ENCODE measurements around the gene TMED1. TPM values are rescaled to one million over a fixed set of nuclear protein-coding genes. Genes with fewer than 3 reads are reported as not detected.

The TMED1 gene
- total and polyA plus RNA-seq, 2 donors (not counting 3 experiments of a cell fraction or from before 2014, with no cell fraction given): 31.2 to 60.4 TPM

GRCh38 chr19:10797078-10797477, 38.9 kb downstream of the TMED1 start:
- Histone ChIP-seq H3K27me3 (ENCODE audit: control insufficient read depth in 2 of 2, insufficient read depth in 2 of 2, low read length in 2 of 2) (no peaks in the 10 kb centered on the region), H3K27ac (ENCODE audit: insufficient read depth, low read depth, low read length) (no peak overlapping the region), H2AFZ (ENCODE audit: low read depth, low read length) (no peak overlapping the region), H3K4me2 (ENCODE audit: insufficient read depth, low read length) (no peak overlapping the region), H3K4me3 (replicated peaks in 1 of 3; ENCODE audit: insufficient read depth in 1 of 3, low read depth in 1 of 3, low read length in 3 of 3) (no peak overlapping the region), H3K79me2 (ENCODE audit: control insufficient read depth, insufficient read depth, low read length) (no peaks in the 10 kb centered on the region), H3K9me1 (replicated peaks; ENCODE audit: control insufficient read depth, extremely low read depth, insufficient read depth, low read length) (no peaks in the 10 kb centered on the region), H4K20me1 (replicated peaks; ENCODE audit: control insufficient read depth, extremely low read depth, insufficient read depth, low read length) (no peaks in the 10 kb centered on the region), H3K4me1 (ENCODE audit: control insufficient read depth, extremely low read depth, insufficient read depth, low read length) (no peaks in the 10 kb centered on the region), H3K9ac (replicated peaks; ENCODE audit: extremely low read depth, insufficient read depth, low read length) (no peak overlapping the region), H3K36me3 (ENCODE audit: control insufficient read depth in 2 of 2, extremely low read depth in 1 of 2, insufficient read depth in 2 of 2, low read length in 2 of 2) (peaks cover 7 to 44% of the 10 kb centered on the region in 2 experiments), H3K9me3 (replicated peaks; ENCODE audit: control insufficient read depth, insufficient read depth, low read length) (no peaks in the 10 kb centered on the region)
- DNase-seq (ENCODE audit: low read depth, low spot score) (no peak), FAIRE-seq (no peak)
- dilution Hi-C loops (cut with MboI; ENCODE audit: extremely low pct_ligation_motif_present, low sequenced_read_pairs) (no loop called here), intact Hi-C loops (cut with micrococcal nuclease) (no loop called here)
- ChIA-PET CTCF (interaction anchor here (1.1 kb wide), 1 partner anchor 81 kb away, joined by 4 read pairs; no protein-coding TSS in a partner anchor), POLR2A (no interaction called here)
- BruUV-seq (replicated peaks): no TSS peak
- TF ChIP-seq FOS (IDR thresholded peaks at IDR 0.05; ENCODE audit: borderline replicate concordance, insufficient read depth, low read length) (no peak), POLR2A (IDR thresholded peaks at IDR 0.05; ENCODE audit: low read depth, low read length) (no peak), POLR2AphosphoS5 (IDR thresholded peaks at IDR 0.05; ENCODE audit: insufficient read depth, low read depth, low read length) (no peak), JUN (IDR thresholded peaks at IDR 0.05; ENCODE audit: borderline replicate concordance, insufficient read depth, insufficient read length, low read depth) (no peak), EZH2 (IDR thresholded peaks at IDR 0.05; ENCODE audit: borderline replicate concordance, low read depth, low read length, severe bottlenecking) (no peak), GATA2 (IDR thresholded peaks at IDR 0.05; ENCODE audit: insufficient read depth, insufficient read length, low read depth, low read length) (no peak)
- TF ChIP-seq, protein P1, sequence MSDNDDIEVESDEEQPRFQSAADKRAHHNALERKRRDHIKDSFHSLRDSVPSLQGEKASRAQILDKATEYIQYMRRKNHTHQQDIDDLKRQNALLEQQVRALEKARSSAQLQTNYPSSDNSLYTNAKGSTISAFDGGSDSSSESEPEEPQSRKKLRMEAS (IDR thresholded peaks at IDR 0.05; ENCODE audit: insufficient read depth, insufficient read length): no peak
- TF ChIP-seq, protein P2, sequence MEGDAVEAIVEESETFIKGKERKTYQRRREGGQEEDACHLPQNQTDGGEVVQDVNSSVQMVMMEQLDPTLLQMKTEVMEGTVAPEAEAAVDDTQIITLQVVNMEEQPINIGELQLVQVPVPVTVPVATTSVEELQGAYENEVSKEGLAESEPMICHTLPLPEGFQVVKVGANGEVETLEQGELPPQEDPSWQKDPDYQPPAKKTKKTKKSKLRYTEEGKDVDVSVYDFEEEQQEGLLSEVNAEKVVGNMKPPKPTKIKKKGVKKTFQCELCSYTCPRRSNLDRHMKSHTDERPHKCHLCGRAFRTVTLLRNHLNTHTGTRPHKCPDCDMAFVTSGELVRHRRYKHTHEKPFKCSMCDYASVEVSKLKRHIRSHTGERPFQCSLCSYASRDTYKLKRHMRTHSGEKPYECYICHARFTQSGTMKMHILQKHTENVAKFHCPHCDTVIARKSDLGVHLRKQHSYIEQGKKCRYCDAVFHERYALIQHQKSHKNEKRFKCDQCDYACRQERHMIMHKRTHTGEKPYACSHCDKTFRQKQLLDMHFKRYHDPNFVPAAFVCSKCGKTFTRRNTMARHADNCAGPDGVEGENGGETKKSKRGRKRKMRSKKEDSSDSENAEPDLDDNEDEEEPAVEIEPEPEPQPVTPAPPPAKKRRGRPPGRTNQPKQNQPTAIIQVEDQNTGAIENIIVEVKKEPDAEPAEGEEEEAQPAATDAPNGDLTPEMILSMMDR (IDR thresholded peaks at IDR 0.05; ENCODE audit: extremely low read depth in 1 of 2, insufficient read depth in 1 of 2, low read depth in 1 of 2, low read length in 2 of 2): no peak

All from endothelial cell of umbilical vein (primary cell).